DND-41 (cell line): ENCODE data around the gene POLR2B.
"Not testable (repeated sequence)": the region's sequence is repeated elsewhere in the genome, so short reads cannot be mapped to it uniquely, and the experiment has no call there.

Experiments used
- ATAC-seq: fragments of 200-7000 bp; cut with Tn5 transposase; 3 replicates; pipeline ENCODE4 v1.9.1; 2021; ENCODE audit warnings: low read depth; ENCODE audit not compliant: insufficient read depth
- DNase-seq: peaks from one replicate; pipeline ENCODE4 v3.0.0-alpha.2; 2020
- H2AFZ ChIP-seq: 2 replicates; pipeline ENCODE4 v1.6.0; 2012; ENCODE audit warnings: low read depth, low read length
- H3K27ac ChIP-seq: 2 replicates; pipeline ENCODE4 v1.5.1; 2012; ENCODE audit warnings: low read length, inconsistent platforms
- H3K27me3 ChIP-seq: fragments of 200-600 bp; sonication (generic); 2 replicates; pipeline ENCODE4 v1.6.0; 2012; ENCODE audit warnings: low read length, mild to moderate bottlenecking, inconsistent platforms; ENCODE audit not compliant: insufficient read depth, poor library complexity
- H3K36me3 ChIP-seq: 2 replicates; pipeline ENCODE4 v1.5.1; 2012; ENCODE audit warnings: low read length, inconsistent platforms; ENCODE audit not compliant: insufficient read depth
- H3K4me1 ChIP-seq: 2 replicates; pipeline ENCODE4 v1.5.1; 2012; ENCODE audit warnings: mild to moderate bottlenecking, low read length; ENCODE audit not compliant: insufficient read depth
- H3K4me2 ChIP-seq: 2 replicates; pipeline ENCODE4 v1.6.0; 2012; ENCODE audit warnings: mild to moderate bottlenecking, moderate library complexity, low read length, inconsistent platforms; ENCODE audit not compliant: insufficient read depth
- H3K4me3 ChIP-seq, 2 experiments: fragments of 200-600 bp in 1 of 2; shearing (Covaris generic) in 1 of 2; 2 replicates each; pipeline ENCODE4 v1.5.1; 2012 to 2016; ENCODE audit warnings: inconsistent platforms in 2 of 2, low read length in 2 of 2, mild to moderate bottlenecking in 2 of 2, low read depth in 1 of 2, moderate library complexity in 1 of 2
- H3K79me2 ChIP-seq: 2 replicates; pipeline ENCODE4 v1.6.0; 2012; ENCODE audit warnings: low read length, inconsistent platforms; ENCODE audit not compliant: insufficient read depth
- H3K9ac ChIP-seq: 2 replicates; pipeline ENCODE4 v1.6.0; 2012; ENCODE audit warnings: low read depth, mild to moderate bottlenecking, inconsistent platforms, low read length, moderate library complexity
- H3K9me3 ChIP-seq: 2 replicates; pipeline ENCODE4 v1.5.1; 2012; ENCODE audit warnings: low read length, moderate library complexity, mild to moderate bottlenecking, inconsistent platforms; ENCODE audit not compliant: insufficient read depth, severe bottlenecking
- H4K20me1 ChIP-seq: 2 replicates; pipeline ENCODE4 v1.6.0; 2012; ENCODE audit warnings: low read length; ENCODE audit not compliant: insufficient read depth
- CTCF ChIP-seq: IDR thresholded peaks from 2 replicates; pipeline ENCODE4 v1.5.1; 2012; ENCODE audit warnings: borderline replicate concordance, low read length, moderate library complexity, mild to moderate bottlenecking; ENCODE audit not compliant: poor library complexity, severe bottlenecking; ENCODE audit errors: extremely low read depth
- EZH2 ChIP-seq: IDR thresholded peaks from 3 replicates; pipeline ENCODE4 v1.6.1; 2012; ENCODE audit warnings: borderline replicate concordance, low read depth, mild to moderate bottlenecking, moderate library complexity, low read length, inconsistent platforms; ENCODE audit not compliant: severe bottlenecking

Gene POLR2B

GRCh38 chr4:57059890-57060716 is 81.4 kb downstream of the POLR2B start:
- H3K4me1 ChIP-seq = no peaks in the 10 kb centered on the region
- no peaks in the 10 kb centered on the region for H4K20me1 ChIP-seq
- H3K79me2 ChIP-seq = no peaks in the 10 kb centered on the region
- no peak overlapping the region for H3K4me3 ChIP-seq
- no peak overlapping the region for H2AFZ ChIP-seq
- H3K9me3 ChIP-seq = no peaks in the 10 kb centered on the region
- H3K36me3 ChIP-seq = no peaks in the 10 kb centered on the region
- no peak for TF ChIP-seq EZH2
- no peak for TF ChIP-seq CTCF
- no peak for DNase-seq
- H3K4me2 ChIP-seq = no peak overlapping the region
- H3K27ac ChIP-seq = no peak overlapping the region
- no peak overlapping the region for H3K9ac ChIP-seq
- ATAC-seq = no peak
- peaks cover 5% of the 10 kb centered on the region for H3K27me3 ChIP-seq

GRCh38 chr4:57060717-57061067 is 82.0 kb downstream of the POLR2B start:
- H4K20me1 ChIP-seq, H3K36me3 ChIP-seq, H3K9me3 ChIP-seq, H3K9ac ChIP-seq, ATAC-seq, H3K4me3 ChIP-seq, H2AFZ ChIP-seq, H3K27ac ChIP-seq, H3K4me1 ChIP-seq, H3K4me2 ChIP-seq, DNase-seq, H3K27me3 ChIP-seq, H3K79me2 ChIP-seq: not testable (repeated sequence)

- Histone ChIP-seq H3K4me3 (no peak overlapping the region), H4K20me1 (no peaks in the 10 kb centered on the region), H3K36me3 (no peaks in the 10 kb centered on the region), H3K4me2 (no peak overlapping the region), H2AFZ (no peak overlapping the region), H3K4me1 (no peaks in the 10 kb centered on the region), H3K27me3 (peaks cover 5% of the 10 kb centered on the region), H3K9ac (no peak overlapping the region), H3K79me2 (no peaks in the 10 kb centered on the region), H3K27ac (no peak overlapping the region), H3K9me3 (no peaks in the 10 kb centered on the region)
- DNase-seq = no peak
- no peak for ATAC-seq
- TF ChIP-seq EZH2 (no peak), CTCF (no peak)
These were observed 82.7 kb downstream of the POLR2B start for GRCh38 chr4:57061395-57061794.

GRCh38 chr4:57063518-57063917 is 84.8 kb downstream of the POLR2B start:
- no peak for DNase-seq
- H3K27me3 ChIP-seq = peaks cover 5% of the 10 kb centered on the region
- H3K27ac ChIP-seq = no peak overlapping the region
- no peak for TF ChIP-seq CTCF
- TF ChIP-seq EZH2 = no peak
- no peak overlapping the region for H3K4me3 ChIP-seq
- H3K9me3 ChIP-seq = no peaks in the 10 kb centered on the region
- no peaks in the 10 kb centered on the region for H4K20me1 ChIP-seq
- ATAC-seq = no peak
- no peaks in the 10 kb centered on the region for H3K4me1 ChIP-seq
- no peak overlapping the region for H3K4me2 ChIP-seq
- no peaks in the 10 kb centered on the region for H3K36me3 ChIP-seq
- no peak overlapping the region for H3K9ac ChIP-seq
- H3K79me2 ChIP-seq = no peaks in the 10 kb centered on the region
- no peak overlapping the region for H2AFZ ChIP-seq
